ENCODE measurements around the gene SH3PXD2B.

Gene SH3PXD2B

GRCh38 chr5:172423379-172424110 is 30.8 kb downstream of the SH3PXD2B start:
- DNase-seq (ENCODE audit: low read depth in 1 of 2, low spot score in 1 of 2), result no peak
- TF ChIP-seq POLR2AphosphoS5 (IDR thresholded peaks at IDR 0.05; ENCODE audit: low read depth), result no peak
- no peak for TF ChIP-seq REST (IDR thresholded peaks at IDR 0.05; ENCODE audit: insufficient replicate concordance, low read depth)
- no peak for TF ChIP-seq SPI1 (IDR thresholded peaks at IDR 0.05; ENCODE audit: borderline replicate concordance, low read depth)
- TF ChIP-seq CTCF (IDR thresholded peaks at IDR 0.05; ENCODE audit: insufficient read depth, low read length), result no peak
- no peak for TF ChIP-seq GABPA (IDR thresholded peaks at IDR 0.05; ENCODE audit: low read depth)
- no peak overlapping the region for H3K27ac ChIP-seq (replicated peaks)
- H3K4me3 ChIP-seq (replicated peaks; ENCODE audit: insufficient read depth, low read length), result no peak overlapping the region
- H3K27me3 ChIP-seq (ENCODE audit: insufficient read depth, poor library complexity, severe bottlenecking), result no peaks in the 10 kb centered on the region

GRCh38 chr5:172422255-172422654 is 32.1 kb downstream of the SH3PXD2B start:
- no peak overlapping the region for H3K27ac ChIP-seq (replicated peaks)
- no peak for TF ChIP-seq POLR2AphosphoS5 (IDR thresholded peaks at IDR 0.05; ENCODE audit: low read depth)
- no peak for TF ChIP-seq GABPA (IDR thresholded peaks at IDR 0.05; ENCODE audit: low read depth)
- TF ChIP-seq SPI1 (IDR thresholded peaks at IDR 0.05; ENCODE audit: borderline replicate concordance, low read depth), result no peak
- TF ChIP-seq CTCF (IDR thresholded peaks at IDR 0.05; ENCODE audit: insufficient read depth, low read length), result no peak
- TF ChIP-seq REST (IDR thresholded peaks at IDR 0.05; ENCODE audit: insufficient replicate concordance, low read depth), result no peak

GRCh38 chr5:172421020-172421419 is 33.3 kb downstream of the SH3PXD2B start:
- DNase-seq (ENCODE audit: low read depth in 1 of 2, low spot score in 1 of 2), result no peak
- no peak for TF ChIP-seq CTCF (IDR thresholded peaks at IDR 0.05; ENCODE audit: insufficient read depth, low read length)
- no peak for TF ChIP-seq POLR2AphosphoS5 (IDR thresholded peaks at IDR 0.05; ENCODE audit: low read depth)
- TF ChIP-seq SPI1 (IDR thresholded peaks at IDR 0.05; ENCODE audit: borderline replicate concordance, low read depth), result no peak
- no peak for TF ChIP-seq REST (IDR thresholded peaks at IDR 0.05; ENCODE audit: insufficient replicate concordance, low read depth)
- TF ChIP-seq GABPA (IDR thresholded peaks at IDR 0.05; ENCODE audit: low read depth), result no peak
- Histone ChIP-seq H3K27me3 (ENCODE audit: insufficient read depth, poor library complexity, severe bottlenecking) (no peaks in the 10 kb centered on the region), H3K27ac (replicated peaks) (no peak overlapping the region), H3K4me3 (replicated peaks; ENCODE audit: insufficient read depth, low read length) (no peak overlapping the region)

More at GRCh38 chr5:172422255-172422654, 32.1 kb downstream of the SH3PXD2B start:
- Histone ChIP-seq H3K27me3 (ENCODE audit: insufficient read depth, poor library complexity, severe bottlenecking) (no peaks in the 10 kb centered on the region), H3K4me3 (replicated peaks; ENCODE audit: insufficient read depth, low read length) (no peak overlapping the region)
- DNase-seq (ENCODE audit: low read depth in 1 of 2, low spot score in 1 of 2), result no peak
